HCT116 (cell line): Measurements from ENCODE around the gene PRR23E. TPM values are rescaled to one million over a fixed set of nuclear protein-coding genes. Genes with fewer than 3 reads are reported as not detected.

Experiments used
- ATAC-seq: fragments of 200-7000 bp; cut with Tn5 transposase; 2 replicates; pipeline ENCODE4 v1.9.1; 2020; ENCODE audit warnings: mild to moderate bottlenecking, moderate library complexity
- BruUV-seq: library from RNA; stranded (reverse); fragments of 400-500 nt; replicated peaks from 2 replicates; lab custom pipeline; 2021; lab: Mats Ljungman, UMichigan
- CTCF ChIA-PET: fragments of 300-600 bp; sonication (Branson Sonifier 250); formaldehyde crosslinking; loops from one replicate; lab custom pipeline; 2021; ENCODE audit warnings: antibody characterized with exemption; lab: Charles Lee
- POLR2A ChIA-PET: fragments of 300-600, 350-600 bp; sonication (Branson Sonifier 250); formaldehyde crosslinking; loops from one replicate; lab custom pipeline; 2021; ENCODE audit warnings: antibody characterized with exemption; lab: Charles Lee
- RAD21 ChIA-PET, 2 experiments: fragments of 300-600 bp; sonication (Branson Sonifier 250); formaldehyde crosslinking; loops; one replicate each; lab custom pipeline; 2023; ENCODE audit warnings: low total read pairs in 2 of 2; ENCODE audit not compliant: uncharacterized antibody in 2 of 2, unreplicated experiment in 2 of 2, low non-redundant PET in 1 of 2; lab: Charles Lee
- DNase-seq: peaks from one replicate; pipeline ENCODE4 v3.0.0-alpha.2; 2010; ENCODE audit warnings: low read depth, low spot score
- H2AFZ ChIP-seq: fragments of 200-600 bp; shearing (Covaris generic), sonication (generic); 2 replicates; pipeline ENCODE4 v1.6.1; 2017; ENCODE audit warnings: low read depth, mixed run types, mixed read lengths, antibody characterized with exemption, low read length; ENCODE audit not compliant: poor library complexity, severe bottlenecking
- H3K27ac ChIP-seq: 2 replicates; pipeline ENCODE4 v1.5.1; 2012; ENCODE audit warnings: low read depth, low read length
- H3K27me3 ChIP-seq: fragments of 200-600 bp; sonication (generic); 2 replicates; pipeline ENCODE4 v1.6.1; 2016; ENCODE audit warnings: mixed run types, low read length, mixed read lengths; ENCODE audit not compliant: insufficient read depth
- H3K36me3 ChIP-seq, 2 experiments: fragments of 200-500 bp in 1 of 2; fragments of 200-600 bp in 1 of 2; sonication (Bioruptor generic) in 1 of 2; sonication (generic) in 1 of 2; 2 replicates each; pipeline versions ENCODE4 v1.5.1 to v1.6.1; 2014 to 2016; ENCODE audit warnings: low read length in 2 of 2, inconsistent platforms in 1 of 2, mixed read lengths in 1 of 2, mixed run types in 1 of 2; ENCODE audit not compliant: insufficient read depth in 2 of 2, control insufficient read depth in 1 of 2
- H3K4me1 ChIP-seq, 2 experiments: fragments of 200-600 bp in 1 of 2; sonication (generic) in 1 of 2; 2 replicates each; pipeline versions ENCODE4 v1.5.1 to v1.6.1; 2012 to 2017; ENCODE audit warnings: low read length in 2 of 2, inconsistent platforms in 1 of 2, mild to moderate bottlenecking in 1 of 2, mixed read lengths in 1 of 2, mixed run types in 1 of 2, moderate library complexity in 1 of 2; ENCODE audit not compliant: insufficient read depth in 2 of 2, control insufficient read depth in 1 of 2
- H3K4me2 ChIP-seq: fragments of 200-600 bp; sonication (generic); 2 replicates; pipeline ENCODE4 v1.6.1; 2017; ENCODE audit warnings: mixed run types, low read length, mixed read lengths
- H3K4me3 ChIP-seq, 2 experiments: fragments of 200-600 bp in 1 of 2; sonication (generic) in 1 of 2; replicated peaks in 1 of 2; 2 replicates each; pipeline ENCODE4 v1.5.1; 2011 to 2016; ENCODE audit warnings: low read length in 2 of 2, control low read depth in 1 of 2, low read depth in 1 of 2, mild to moderate bottlenecking in 1 of 2, mixed read lengths in 1 of 2, mixed run types in 1 of 2
- H3K79me2 ChIP-seq: fragments of 200-600 bp; sonication (generic); 2 replicates; pipeline ENCODE4 v1.6.1; 2017; ENCODE audit warnings: mild to moderate bottlenecking, mixed run types, low read length, moderate library complexity, mixed read lengths; ENCODE audit not compliant: insufficient read depth
- H3K9ac ChIP-seq: fragments of 200-600 bp; sonication (generic); 2 replicates; pipeline ENCODE4 v1.6.1; 2016; ENCODE audit warnings: low read length, mixed read lengths
- H3K9me2 ChIP-seq: fragments of 200-600 bp; sonication (generic), shearing (Covaris generic); 2 replicates; pipeline ENCODE4 v1.6.1; 2017; ENCODE audit warnings: mixed run types, mild to moderate bottlenecking, moderate library complexity; ENCODE audit not compliant: insufficient read depth
- H3K9me3 ChIP-seq, 2 experiments: fragments of 200-500 bp in 1 of 2; fragments of 200-600 bp in 1 of 2; sonication (Bioruptor generic) in 1 of 2; sonication (generic) in 1 of 2; 2 replicates each; pipeline ENCODE4 v1.6.1; 2014 to 2017; ENCODE audit warnings: low read length in 2 of 2, mixed read lengths in 2 of 2, inconsistent platforms in 1 of 2, low read depth in 1 of 2, mild to moderate bottlenecking in 1 of 2, mixed run types in 1 of 2, moderate library complexity in 1 of 2; ENCODE audit not compliant: control insufficient read depth in 1 of 2, insufficient read depth in 1 of 2
- H4K20me1 ChIP-seq: fragments of 200-600 bp; sonication (generic), shearing (Covaris generic); 2 replicates; pipeline ENCODE4 v1.6.1; 2017; ENCODE audit warnings: mixed run types, mild to moderate bottlenecking, moderate library complexity; ENCODE audit not compliant: insufficient read depth
- CBX3 ChIP-seq: IDR thresholded peaks from 2 replicates; pipeline ENCODE4 v1.6.1; 2012; ENCODE audit warnings: low read depth
- CEBPB ChIP-seq: IDR thresholded peaks from 2 replicates; pipeline ENCODE4 v1.6.1; 2012; ENCODE audit warnings: low read depth
- EZH2phosphoT487 ChIP-seq: fragments of 200-600 bp; IDR thresholded peaks from 2 replicates; pipeline ENCODE4 v1.6.1; 2018; ENCODE audit warnings: antibody characterized with exemption, borderline replicate concordance
- JUND ChIP-seq: IDR thresholded peaks from 2 replicates; pipeline ENCODE4 v1.6.1; 2012
- POLR2A ChIP-seq: IDR thresholded peaks from 2 replicates; pipeline ENCODE4 v1.7.0; 2011; ENCODE audit warnings: borderline replicate concordance; ENCODE audit not compliant: insufficient read depth, insufficient read length; ENCODE audit errors: extremely low read depth
- POLR2AphosphoS5 ChIP-seq: IDR thresholded peaks from 2 replicates; pipeline ENCODE4 v1.6.1; 2011; ENCODE audit warnings: mild to moderate bottlenecking, low read depth, low read length, moderate library complexity
- RAD21 ChIP-seq: IDR thresholded peaks from 2 replicates; pipeline ENCODE4 v1.6.1; 2012; ENCODE audit warnings: low read depth, mild to moderate bottlenecking
- SRF ChIP-seq: IDR thresholded peaks from 2 replicates; pipeline ENCODE4 v1.6.1; 2012; ENCODE audit warnings: low read depth
- TCF7L2 ChIP-seq: IDR thresholded peaks from 2 replicates; pipeline ENCODE4 v1.7.0; 2011; ENCODE audit warnings: borderline replicate concordance, inconsistent platforms; ENCODE audit not compliant: insufficient read depth, insufficient read length; ENCODE audit errors: extremely low read depth
- YY1 ChIP-seq: IDR thresholded peaks from 2 replicates; pipeline ENCODE4 v1.6.1; 2011; ENCODE audit warnings: low read length, low read depth, moderate library complexity, mild to moderate bottlenecking; ENCODE audit not compliant: insufficient replicate concordance; ENCODE audit errors: extremely low read depth
- ZNF274 ChIP-seq: fragments of 200-500 bp; sonication (Bioruptor generic); IDR thresholded peaks from 2 replicates; pipeline ENCODE4 v1.6.1; 2014; ENCODE audit warnings: mild to moderate bottlenecking, low read depth, low read length, inconsistent platforms
- intact Hi-C: fragments of 100-400 bp; cut with micrococcal nuclease; formaldehyde crosslinking; loops from 2 replicates; pipeline ENCODE4 v1.10.0; 2022
- total RNA-seq: library from RNA; stranded (reverse); gene quantifications from one replicate; pipeline ENCODE4 v1.2.1, GENCODE V29; 2021; ENCODE audit not compliant: unreplicated experiment
- TF ChIP-seq, protein P1 (sequence below): IDR thresholded peaks from 2 replicates; pipeline ENCODE4 v1.6.1; 2011; ENCODE audit warnings: mild to moderate bottlenecking, low read length, moderate library complexity; ENCODE audit not compliant: insufficient replicate concordance; ENCODE audit errors: extremely low read depth
- TF ChIP-seq, protein P2 (sequence below): IDR thresholded peaks from 2 replicates; pipeline ENCODE4 v1.6.1; 2012

The PRR23E gene
- total RNA-seq, 1 experiment from 2014 or later = not detected

DNA sequence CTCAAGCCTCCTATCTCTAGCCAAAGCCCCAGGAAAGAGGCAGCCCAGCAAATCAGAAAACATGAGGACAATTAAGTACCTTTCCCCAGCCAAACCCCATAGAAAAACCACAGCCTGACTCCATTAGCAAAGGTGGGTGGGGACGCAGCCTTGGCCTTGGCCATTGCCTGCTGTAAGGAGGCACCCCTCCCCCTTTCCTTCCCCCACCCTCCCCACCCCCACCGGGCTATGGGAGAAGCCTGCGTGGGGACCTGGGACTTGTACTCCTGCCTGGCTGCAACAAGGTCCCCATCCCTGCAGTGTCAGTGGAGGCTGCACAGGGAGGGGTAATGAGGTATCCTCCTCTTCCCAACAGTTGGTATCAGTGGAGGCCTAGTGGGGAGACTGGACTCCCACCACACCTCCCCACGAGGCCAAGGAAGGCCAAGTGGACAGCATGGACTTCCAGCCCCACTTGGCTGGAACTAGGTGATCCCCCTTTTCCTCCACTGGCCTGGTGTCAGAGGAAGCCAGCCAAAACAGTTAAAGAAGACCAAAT is 20.5 kb downstream of the PRR23E start:
- intact Hi-C loops = no loop called here
- RAD21 ChIA-PET = no interaction called here

More for the DNA sequence above, 20.5 kb downstream of the PRR23E start:
- BruUV-seq = no TSS peak
- H3K36me3 ChIP-seq = no peaks in the 10 kb centered on the region
- CTCF ChIA-PET = no interaction called here
- H2AFZ ChIP-seq = no peak overlapping the region
- no peak overlapping the region for H3K4me2 ChIP-seq
- POLR2A ChIA-PET = interaction anchor here (1.7 kb wide), 1 partner anchor 13 kb away, joined by 5 read pairs; no protein-coding TSS in a partner anchor
- H3K9me3 ChIP-seq = no peaks in the 10 kb centered on the region
- H3K27me3 ChIP-seq = peaks cover 7% of the 10 kb centered on the region; the same call in 1 of the 2 replicates
- H4K20me1 ChIP-seq = no peaks in the 10 kb centered on the region
- no peak for TF ChIP-seq YY1
- TF ChIP-seq, protein P1, sequence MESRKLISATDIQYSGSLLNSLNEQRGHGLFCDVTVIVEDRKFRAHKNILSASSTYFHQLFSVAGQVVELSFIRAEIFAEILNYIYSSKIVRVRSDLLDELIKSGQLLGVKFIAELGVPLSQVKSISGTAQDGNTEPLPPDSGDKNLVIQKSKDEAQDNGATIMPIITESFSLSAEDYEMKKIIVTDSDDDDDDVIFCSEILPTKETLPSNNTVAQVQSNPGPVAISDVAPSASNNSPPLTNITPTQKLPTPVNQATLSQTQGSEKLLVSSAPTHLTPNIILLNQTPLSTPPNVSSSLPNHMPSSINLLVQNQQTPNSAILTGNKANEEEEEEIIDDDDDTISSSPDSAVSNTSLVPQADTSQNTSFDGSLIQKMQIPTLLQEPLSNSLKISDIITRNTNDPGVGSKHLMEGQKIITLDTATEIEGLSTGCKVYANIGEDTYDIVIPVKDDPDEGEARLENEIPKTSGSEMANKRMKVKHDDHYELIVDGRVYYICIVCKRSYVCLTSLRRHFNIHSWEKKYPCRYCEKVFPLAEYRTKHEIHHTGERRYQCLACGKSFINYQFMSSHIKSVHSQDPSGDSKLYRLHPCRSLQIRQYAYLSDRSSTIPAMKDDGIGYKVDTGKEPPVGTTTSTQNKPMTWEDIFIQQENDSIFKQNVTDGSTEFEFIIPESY = no peak
- no peak for TF ChIP-seq POLR2AphosphoS5
- TF ChIP-seq RAD21 = no peak
- no peak for TF ChIP-seq TCF7L2
- TF ChIP-seq JUND = no peak
- no peak for TF ChIP-seq POLR2A
- no peak for TF ChIP-seq CBX3
- TF ChIP-seq EZH2phosphoT487 = no peak
- no peak for TF ChIP-seq SRF
- TF ChIP-seq, protein P2, sequence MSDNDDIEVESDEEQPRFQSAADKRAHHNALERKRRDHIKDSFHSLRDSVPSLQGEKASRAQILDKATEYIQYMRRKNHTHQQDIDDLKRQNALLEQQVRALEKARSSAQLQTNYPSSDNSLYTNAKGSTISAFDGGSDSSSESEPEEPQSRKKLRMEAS = no peak
- TF ChIP-seq ZNF274 = no peak
- no peak for TF ChIP-seq CEBPB
- TF ChIP-seq, all 23 proteins: peak for 0
- Histone ChIP-seq H3K27ac (no peak overlapping the region), H3K9ac (no peak overlapping the region), H3K4me1 (peaks cover 0 to 14% of the 10 kb centered on the region in 2 experiments; a peak in 2 of 4 replicates), H3K4me3 (no peak overlapping the region), H3K79me2 (no peaks in the 10 kb centered on the region), H3K9me2 (no peaks in the 10 kb centered on the region)
- ATAC-seq (no peak), DNase-seq (no peak)
